Sigmoid colon (tissue), 7 donors: ENCODE data around the gene IL1RAPL2. TPM values are rescaled to one million over a fixed set of nuclear protein-coding genes. Genes with fewer than 3 reads are reported as not detected.

Experiments
- DNase-seq: peaks from one replicate; pipeline ENCODE4 v3.0.0-alpha.2; 2019
- H3K27ac ChIP-seq, 4 donors: fragments of 200-600 bp; sonication (generic); one replicate each; pipeline ENCODE4 v1.5.1; 2016 to 2019; ENCODE audit warnings: mild to moderate bottlenecking in 1 of 4
- H3K27me3 ChIP-seq, 3 donors: fragments of 200-600 bp; sonication (generic); one replicate each; pipeline ENCODE4 v1.5.1; 2019; ENCODE audit warnings: mild to moderate bottlenecking in 1 of 3
- H3K36me3 ChIP-seq, 4 donors: fragments of 200-600 bp; sonication (generic); one replicate each; pipeline ENCODE4 v1.5.1; 2016 to 2019
- H3K4me1 ChIP-seq, 4 donors: fragments of 200-600 bp; sonication (generic); one replicate each; pipeline ENCODE4 v1.5.1; 2017 to 2019
- H3K4me3 ChIP-seq, 4 donors: fragments of 200-600 bp; sonication (generic); one replicate each; pipeline ENCODE4 v1.5.1; 2017 to 2019; ENCODE audit warnings: mild to moderate bottlenecking in 2 of 4, moderate library complexity in 1 of 4
- H3K9me3 ChIP-seq, 4 donors: fragments of 200-600 bp in 3 of 4; sonication (generic) in 3 of 4; one replicate each; pipeline versions ENCODE4 v1.5.1 to v1.6.1; 2013 to 2019
- EP300 ChIP-seq, 4 donors: sonication (generic); formaldehyde crosslinking; IDR thresholded peaks; one replicate each; pipeline ENCODE4 v1.6.1; 2017; ENCODE audit warnings: antibody characterized with exemption in 4 of 4
- POLR2A ChIP-seq, 2 donors: fragments of 450-650 bp; IDR thresholded peaks; one replicate each; pipeline ENCODE4 v1.6.1; 2016; ENCODE audit warnings: antibody characterized with exemption in 2 of 2, mild to moderate bottlenecking in 2 of 2, moderate library complexity in 2 of 2
- POLR2AphosphoS5 ChIP-seq, 4 donors: sonication (generic); formaldehyde crosslinking; IDR thresholded peaks; one replicate each; pipeline ENCODE4 v1.6.1; 2017; ENCODE audit warnings: antibody characterized with exemption in 4 of 4
- WGBS, 2 donors: extraction: QIAGEN DNeasy Blood & Tissue Kit; methylation state at CpG; one replicate each; pipeline ENCODE4 v1.1.7; 2013; 5-methylcytosine and 5-hydroxymethylcytosine counted together
- intact Hi-C: fragments of 100-400 bp; cut with DNase I; formaldehyde crosslinking; loops from one replicate; pipeline ENCODE4 v1.15.1; 2023
- polyA plus RNA-seq, 3 donors: library from polyadenylated mRNA; stranded (reverse); fragments of 200-250 nt; gene quantifications; one replicate each; pipeline ENCODE4 v1.2.3, GENCODE V29; 2013
- total RNA-seq, 4 donors: library from RNA; depleted of rRNA; stranded (reverse); fragments of >200 nt; gene quantifications; one replicate each; pipeline ENCODE4 v1.1.0, GENCODE V29; 2016
- TF ChIP-seq, protein P1 (sequence below), 4 experiments: fragments of 450-650 bp in 3 of 4; fragments of 200-600 bp in 1 of 4; IDR thresholded peaks; one replicate each; pipeline ENCODE4 v1.5.1; 2016 to 2019; ENCODE audit warnings: antibody characterized with exemption in 4 of 4, mild to moderate bottlenecking in 3 of 4, moderate library complexity in 2 of 4
- donor health status: healthy with polysubstance abuse.
- donor health status: Bipolar disorder and iron deficiency.
- donor health status: healthy.

The IL1RAPL2 gene
- total and polyA plus RNA-seq, 7 donors, result 0.01 to 1.1 (median 0.79) TPM; not detected in 3

GRCh38 chrX:105753411-105753810 is 1187.4 kb downstream of the IL1RAPL2 start:
- WGBS, 2 donors, result 73 to 74% methylated on average over 4 of the region's 4 CpGs
- Histone ChIP-seq H3K4me3 (no peak overlapping the region), H3K4me1 (no peaks in the 10 kb centered on the region), H3K9me3 (no peaks in the 10 kb centered on the region), H3K27ac (no peak overlapping the region), H3K36me3 (no peaks in the 10 kb centered on the region), H3K27me3 (no peaks in the 10 kb centered on the region)
- intact Hi-C loops, result no loop called here
- no peak for TF ChIP-seq POLR2AphosphoS5 (IDR thresholded peaks at IDR 0.05)
- TF ChIP-seq, protein P1, sequence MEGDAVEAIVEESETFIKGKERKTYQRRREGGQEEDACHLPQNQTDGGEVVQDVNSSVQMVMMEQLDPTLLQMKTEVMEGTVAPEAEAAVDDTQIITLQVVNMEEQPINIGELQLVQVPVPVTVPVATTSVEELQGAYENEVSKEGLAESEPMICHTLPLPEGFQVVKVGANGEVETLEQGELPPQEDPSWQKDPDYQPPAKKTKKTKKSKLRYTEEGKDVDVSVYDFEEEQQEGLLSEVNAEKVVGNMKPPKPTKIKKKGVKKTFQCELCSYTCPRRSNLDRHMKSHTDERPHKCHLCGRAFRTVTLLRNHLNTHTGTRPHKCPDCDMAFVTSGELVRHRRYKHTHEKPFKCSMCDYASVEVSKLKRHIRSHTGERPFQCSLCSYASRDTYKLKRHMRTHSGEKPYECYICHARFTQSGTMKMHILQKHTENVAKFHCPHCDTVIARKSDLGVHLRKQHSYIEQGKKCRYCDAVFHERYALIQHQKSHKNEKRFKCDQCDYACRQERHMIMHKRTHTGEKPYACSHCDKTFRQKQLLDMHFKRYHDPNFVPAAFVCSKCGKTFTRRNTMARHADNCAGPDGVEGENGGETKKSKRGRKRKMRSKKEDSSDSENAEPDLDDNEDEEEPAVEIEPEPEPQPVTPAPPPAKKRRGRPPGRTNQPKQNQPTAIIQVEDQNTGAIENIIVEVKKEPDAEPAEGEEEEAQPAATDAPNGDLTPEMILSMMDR (IDR thresholded peaks at IDR 0.05), result no peak
- TF ChIP-seq EP300 (IDR thresholded peaks at IDR 0.05), result no peak
- TF ChIP-seq POLR2A (IDR thresholded peaks at IDR 0.05), result no peak
- no peak for DNase-seq

- Histone ChIP-seq H3K27ac (no peak overlapping the region), H3K36me3 (no peaks in the 10 kb centered on the region), H3K4me1 (no peaks in the 10 kb centered on the region), H3K27me3 (no peaks in the 10 kb centered on the region), H3K4me3 (no peak overlapping the region), H3K9me3 (no peaks in the 10 kb centered on the region)
- no peak for TF ChIP-seq POLR2AphosphoS5 (IDR thresholded peaks at IDR 0.05)
- TF ChIP-seq POLR2A (IDR thresholded peaks at IDR 0.05), result no peak
- TF ChIP-seq EP300 (IDR thresholded peaks at IDR 0.05), result no peak
- TF ChIP-seq, protein P1 (IDR thresholded peaks at IDR 0.05), result no peak
- 82 to 85% methylated on average over 2 of the region's 2 CpGs for WGBS, 2 donors
- intact Hi-C loops, result no loop called here
- no peak for DNase-seq
These were observed 1188.4 kb downstream of the IL1RAPL2 start for GRCh38 chrX:105754286-105754964.

DNA sequence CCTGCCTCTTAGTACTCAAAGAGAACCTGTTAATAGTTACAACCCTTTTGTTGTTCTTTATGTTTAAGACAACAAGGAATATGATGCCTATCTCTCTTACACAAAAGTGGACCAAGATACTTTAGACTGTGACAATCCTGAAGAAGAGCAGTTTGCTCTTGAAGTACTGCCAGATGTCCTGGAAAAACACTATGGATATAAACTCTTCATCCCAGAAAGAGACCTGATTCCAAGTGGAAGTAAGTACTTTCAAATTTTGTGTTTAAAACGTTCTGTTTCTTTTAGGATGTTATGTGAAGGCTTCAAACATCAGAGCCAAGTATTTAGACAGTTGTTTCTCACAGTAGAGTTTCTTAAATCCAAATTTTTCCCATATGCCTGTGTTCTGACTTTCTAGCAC is 1189.1 kb downstream of the IL1RAPL2 start:
- no peak for TF ChIP-seq EP300 (IDR thresholded peaks at IDR 0.05)
- no peak for TF ChIP-seq POLR2A (IDR thresholded peaks at IDR 0.05)
- no peak for TF ChIP-seq POLR2AphosphoS5 (IDR thresholded peaks at IDR 0.05)
- TF ChIP-seq, protein P1 (IDR thresholded peaks at IDR 0.05), result no peak
- H3K9me3 ChIP-seq, result no peaks in the 10 kb centered on the region
- H3K27me3 ChIP-seq, result no peaks in the 10 kb centered on the region
- DNase-seq, result no peak
- no peak overlapping the region for H3K4me3 ChIP-seq
- 19 to 27% methylated on average over 1 of the region's 1 CpG for WGBS, 2 donors
- intact Hi-C loops, result no loop called here
- no peak overlapping the region for H3K27ac ChIP-seq
- no peaks in the 10 kb centered on the region for H3K36me3 ChIP-seq
- no peaks in the 10 kb centered on the region for H3K4me1 ChIP-seq

DNA sequence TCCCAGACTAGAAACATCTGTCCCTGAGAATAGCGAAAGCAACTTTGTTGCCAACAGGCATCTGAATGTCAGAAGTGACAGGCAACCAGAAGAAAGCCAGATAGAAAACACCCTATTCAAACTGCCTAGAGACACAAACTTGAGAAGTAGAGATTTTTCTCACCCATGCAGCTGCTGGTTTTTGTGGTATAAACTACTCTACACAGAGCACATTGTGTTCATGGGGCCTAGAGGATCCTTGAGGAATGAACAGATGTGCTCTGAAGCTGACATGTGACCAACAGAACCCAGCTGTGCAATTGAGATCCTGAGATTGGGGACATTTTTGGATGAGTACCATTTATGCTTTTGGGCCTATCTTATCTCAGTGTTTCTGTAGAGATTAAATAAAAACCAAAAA is 1192.8 kb downstream of the IL1RAPL2 start:
- Histone ChIP-seq H3K4me3 (no peak overlapping the region), H3K9me3 (no peaks in the 10 kb centered on the region), H3K27me3 (no peaks in the 10 kb centered on the region), H3K4me1 (no peaks in the 10 kb centered on the region), H3K36me3 (no peaks in the 10 kb centered on the region), H3K27ac (no peak overlapping the region)
- 75 to 98% methylated on average over 1 of the region's 1 CpG for WGBS, 2 donors
- TF ChIP-seq POLR2AphosphoS5 (IDR thresholded peaks at IDR 0.05), result no peak
- no peak for TF ChIP-seq POLR2A (IDR thresholded peaks at IDR 0.05)
- TF ChIP-seq, protein P1 (IDR thresholded peaks at IDR 0.05), result no peak
- TF ChIP-seq EP300 (IDR thresholded peaks at IDR 0.05), result no peak
- DNase-seq, result no peak
- intact Hi-C loops, result no loop called here

- no peak for TF ChIP-seq POLR2A (IDR thresholded peaks at IDR 0.05)
- TF ChIP-seq POLR2AphosphoS5 (IDR thresholded peaks at IDR 0.05), result no peak
- TF ChIP-seq, protein P1 (IDR thresholded peaks at IDR 0.05), result no peak
- no peak for TF ChIP-seq EP300 (IDR thresholded peaks at IDR 0.05)
- no peak overlapping the region for H3K27ac ChIP-seq
- intact Hi-C loops, result no loop called here
- 68 to 71% methylated on average over 2 of the region's 2 CpGs for WGBS, 2 donors
- H3K36me3 ChIP-seq, result no peaks in the 10 kb centered on the region
- no peak overlapping the region for H3K4me3 ChIP-seq
- no peak for DNase-seq
- H3K4me1 ChIP-seq, result no peaks in the 10 kb centered on the region
- no peaks in the 10 kb centered on the region for H3K9me3 ChIP-seq
- no peaks in the 10 kb centered on the region for H3K27me3 ChIP-seq
These were observed 1193.6 kb downstream of the IL1RAPL2 start for GRCh38 chrX:105759598-105759997.
